ENCODE results near the gene KAZN.

Gene KAZN

GRCh38 chr1:14614341-14614740 lies 15.9 kb downstream of the KAZN start:
- DNase-seq (ENCODE audit: low read depth in 3 of 3): no peak

GRCh38 chr1:14615549-14616218 lies 17.2 kb downstream of the KAZN start:
- DNase-seq (ENCODE audit: low read depth in 3 of 3): no peak

- no peak for DNase-seq (ENCODE audit: low read depth in 3 of 3)
These were observed 18.3 kb downstream of the KAZN start for GRCh38 chr1:14616632-14617396.

DNA sequence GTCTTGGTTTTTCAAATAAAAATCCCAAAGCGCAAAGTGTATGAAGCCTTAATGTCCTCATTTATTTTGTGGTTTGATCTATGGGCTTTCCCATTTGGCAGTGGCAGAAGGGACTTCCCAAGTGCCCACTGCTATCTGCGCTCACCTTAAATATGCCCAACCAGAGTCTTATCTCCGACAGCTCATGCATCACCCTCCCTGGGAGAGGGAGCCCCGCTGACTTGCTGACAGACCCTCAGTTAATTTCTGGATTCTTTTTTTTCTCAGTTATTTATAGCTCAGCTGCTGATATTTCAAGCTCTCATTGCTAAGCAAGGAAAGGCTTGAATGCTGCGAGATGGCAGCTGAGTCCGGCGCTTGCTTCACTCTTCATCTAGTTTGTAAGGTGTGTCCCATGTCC lies 19.3 kb downstream of the KAZN start:
- DNase-seq (ENCODE audit: low read depth in 3 of 3): no peak

GRCh38 chr1:14620941-14621340 lies 22.5 kb downstream of the KAZN start:
- DNase-seq (ENCODE audit: low read depth in 3 of 3): no peak

GRCh38 chr1:14623090-14623489 lies 24.6 kb downstream of the KAZN start:
- no peak for DNase-seq (ENCODE audit: low read depth in 3 of 3)

DNA sequence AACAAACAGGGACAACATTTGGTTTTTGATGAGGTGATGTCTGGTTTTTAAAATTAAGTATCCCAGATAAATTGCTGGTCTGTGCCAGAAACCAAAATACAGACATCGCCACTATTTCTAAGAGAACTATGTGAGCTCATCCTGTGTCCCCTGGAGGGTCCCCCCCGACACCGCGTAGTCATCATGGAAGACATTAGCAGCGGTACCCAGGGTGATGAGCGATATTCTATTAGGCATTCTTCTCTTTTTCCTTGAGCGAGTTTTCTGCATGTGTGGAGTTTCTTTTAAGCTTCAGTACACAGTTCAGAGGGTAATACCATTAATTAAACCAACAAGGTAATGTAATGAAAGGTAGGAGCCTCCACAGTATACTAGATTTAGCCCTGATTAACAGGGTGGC lies 26.5 kb downstream of the KAZN start:
- DNase-seq (ENCODE audit: low read depth in 3 of 3): no peak

DNA sequence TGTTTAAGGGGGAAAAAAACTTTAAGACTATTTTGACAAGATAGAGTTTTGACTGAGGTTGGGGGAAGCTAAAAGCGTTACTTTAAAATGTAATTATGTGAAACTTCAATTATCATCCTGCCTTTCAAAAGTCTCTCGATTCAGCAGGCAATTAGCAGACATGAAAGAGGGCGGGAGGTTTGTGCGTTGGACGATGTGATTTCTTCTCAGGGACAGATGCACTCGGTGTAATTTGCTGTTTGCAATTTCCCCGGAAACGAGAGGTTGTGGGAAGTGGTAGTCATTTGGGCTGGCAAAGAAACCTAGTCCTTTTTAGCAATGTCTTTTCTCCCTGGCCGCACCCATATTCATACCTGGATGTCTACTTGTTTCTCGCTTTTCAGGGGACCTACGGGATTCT lies 27.1 kb downstream of the KAZN start:
- no peak for DNase-seq (ENCODE audit: low read depth in 3 of 3)

DNA sequence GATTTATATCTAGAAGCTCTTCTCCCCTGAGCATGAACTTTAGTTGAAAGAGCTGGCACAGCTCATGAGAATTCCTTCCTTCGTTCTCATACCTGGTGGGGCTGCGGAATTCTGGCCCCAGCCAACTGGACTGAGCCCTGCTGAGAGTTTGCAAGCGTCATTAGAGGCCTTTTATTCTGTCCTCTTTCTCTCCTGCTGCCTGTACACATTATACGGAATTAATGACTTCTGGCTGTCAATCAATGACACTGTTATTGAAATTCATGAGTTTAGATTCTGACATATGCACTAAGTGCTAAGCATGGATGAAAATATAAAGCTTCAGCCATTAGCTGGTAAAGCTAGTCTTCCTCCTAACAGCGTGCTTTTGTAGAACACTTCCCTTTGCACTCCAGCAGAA lies 27.5 kb downstream of the KAZN start:
- no peak for DNase-seq (ENCODE audit: low read depth in 3 of 3)

DNA sequence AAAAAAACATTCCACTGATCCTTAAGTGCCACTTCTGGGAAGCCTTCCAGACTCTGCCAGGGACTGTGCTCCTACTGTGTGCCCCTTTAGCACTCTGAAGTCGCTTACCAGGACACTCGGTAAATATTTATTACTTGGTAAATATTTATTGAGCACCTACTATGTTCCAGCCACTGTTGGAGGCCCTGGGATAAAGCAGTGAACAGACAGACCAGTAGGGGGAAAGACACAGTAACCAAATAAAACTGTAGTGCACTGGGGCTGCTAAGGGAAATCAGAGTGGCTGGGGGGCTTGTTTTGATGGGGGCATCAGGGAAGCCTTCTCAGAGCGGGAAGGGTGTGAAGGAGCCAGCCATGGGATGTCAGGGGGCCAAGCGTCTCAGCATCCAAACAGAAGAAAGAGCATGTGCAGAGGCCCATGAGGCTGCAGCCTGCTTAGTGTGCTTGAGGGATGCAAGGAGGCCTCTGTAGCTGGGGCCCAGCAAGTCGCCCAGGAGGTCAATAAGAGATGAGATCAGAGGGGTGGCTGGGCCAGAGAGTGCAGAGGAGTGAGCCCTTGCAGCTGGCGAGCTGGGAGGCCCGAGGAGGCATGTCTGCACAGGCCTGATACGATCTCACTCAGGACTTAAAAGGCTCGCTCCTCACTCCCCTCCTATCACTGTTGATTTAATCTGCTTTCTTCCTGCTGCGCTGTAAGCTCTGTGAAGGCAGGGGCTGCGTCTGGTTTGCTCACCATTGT lies 28.6 kb downstream of the KAZN start:
- DNase-seq (ENCODE audit: low read depth in 3 of 3): no peak

DNA sequence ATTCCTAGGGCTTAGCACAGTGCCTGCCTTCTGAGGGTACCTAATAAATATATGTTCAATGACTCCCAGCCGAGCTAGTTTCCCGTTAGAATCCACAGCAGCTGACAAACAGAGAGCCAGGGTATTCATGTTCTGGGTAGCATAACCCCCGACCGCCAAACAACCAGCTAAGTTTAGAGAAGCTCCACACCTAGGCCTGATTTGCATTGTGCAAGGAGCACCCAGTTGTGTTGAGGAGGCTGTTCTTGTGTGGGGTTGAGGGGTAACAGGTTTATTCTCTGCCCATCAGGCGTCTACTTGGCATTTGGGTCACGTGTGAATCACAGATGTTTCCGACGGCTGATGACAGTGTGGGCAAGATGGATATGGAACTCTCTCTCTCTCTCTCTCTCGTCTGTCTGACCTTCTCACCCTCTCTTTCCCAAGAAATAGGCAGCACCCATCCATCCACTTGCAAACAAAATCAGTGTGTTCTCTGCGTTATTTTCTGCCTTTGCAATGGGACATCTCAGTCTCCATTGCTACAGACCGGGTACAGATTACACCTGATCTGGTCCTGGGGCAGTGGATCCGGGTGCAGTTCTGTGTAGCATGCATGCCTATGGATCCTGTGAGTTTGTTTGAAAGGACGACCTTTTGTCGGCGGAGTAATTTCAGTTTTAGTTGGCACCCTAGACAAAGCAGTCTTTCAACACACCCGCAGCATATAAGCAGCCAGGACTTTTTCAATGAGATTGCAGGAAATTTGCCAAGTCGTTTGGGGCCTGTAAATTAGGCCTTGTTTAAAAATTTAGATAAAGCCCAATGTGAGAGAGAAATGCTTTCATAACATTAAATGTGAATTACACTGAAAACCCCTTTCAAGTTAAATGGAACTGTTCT lies 29.4 kb downstream of the KAZN start:
- no peak for DNase-seq (ENCODE audit: low read depth in 3 of 3)

DNA sequence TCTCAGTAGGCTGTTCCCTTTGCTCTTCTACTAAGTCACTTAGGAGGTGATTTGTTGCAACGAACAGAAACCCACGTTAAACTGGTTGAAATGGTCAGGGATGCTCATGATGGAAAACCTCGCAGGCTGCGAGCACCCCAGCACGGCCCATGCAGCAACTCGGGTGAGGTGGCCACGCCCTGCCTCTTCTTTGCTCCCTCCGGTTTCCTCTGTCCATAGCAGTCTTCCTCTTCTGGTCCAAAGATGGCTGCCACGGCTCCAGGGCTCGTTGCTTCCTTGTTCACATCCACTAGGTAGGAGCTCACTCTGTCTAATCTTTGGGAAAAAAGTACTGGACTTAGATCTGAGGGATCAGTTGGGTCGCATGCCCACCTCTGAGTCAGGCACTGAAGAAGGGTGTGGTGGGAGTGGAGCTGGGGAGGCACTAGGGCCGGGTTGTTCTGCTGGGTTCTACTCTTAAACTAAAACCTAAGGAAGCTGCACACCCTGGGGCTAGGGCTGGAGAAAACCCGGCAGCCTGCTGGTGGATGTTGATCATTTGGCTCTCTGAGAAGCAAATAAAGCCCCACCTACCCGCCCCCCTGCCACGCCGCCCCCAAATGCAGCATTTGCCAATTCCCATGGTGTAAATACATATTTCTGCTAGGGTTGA lies 31.0 kb downstream of the KAZN start:
- no peak for DNase-seq (ENCODE audit: low read depth in 3 of 3)

DNA sequence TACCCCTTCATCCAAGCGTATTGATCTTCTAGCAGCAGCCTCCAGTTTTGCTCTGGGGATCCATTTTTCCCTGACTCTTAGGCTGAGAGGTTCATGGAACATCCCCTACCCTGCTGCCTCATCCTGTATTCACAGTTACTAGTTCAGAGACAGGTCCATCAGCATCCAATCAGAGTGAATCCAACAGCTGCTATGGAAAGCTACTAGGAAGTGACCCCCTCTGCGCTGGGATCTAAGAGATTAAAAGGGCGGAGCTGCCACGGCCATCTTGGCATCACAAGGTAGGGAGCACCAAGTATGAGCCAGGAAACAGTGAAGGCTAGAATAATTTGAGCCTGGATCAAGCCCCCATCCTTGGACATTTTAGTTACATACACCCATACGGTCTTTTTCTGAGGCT lies 32.5 kb downstream of the KAZN start:
- DNase-seq (ENCODE audit: low read depth in 3 of 3): no peak

DNA sequence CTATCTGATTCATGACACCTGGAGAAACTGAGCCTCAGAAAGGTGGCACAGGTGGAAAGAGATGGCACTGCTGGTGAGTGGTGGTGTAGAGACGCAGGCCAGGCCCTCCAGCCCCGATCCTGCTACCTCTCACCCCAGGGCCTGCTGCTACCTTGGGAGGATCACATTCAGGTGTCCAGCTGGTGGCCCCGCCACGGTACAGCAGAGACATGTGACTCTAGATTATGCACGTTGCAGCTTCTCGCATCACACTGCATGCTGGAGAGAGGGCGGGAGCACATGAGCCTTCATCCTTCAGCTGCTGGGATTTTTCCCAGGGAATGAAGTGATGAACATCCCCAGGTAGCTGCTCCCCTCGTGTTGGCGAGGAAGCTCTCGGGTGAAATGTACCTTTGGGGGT lies 32.9 kb downstream of the KAZN start:
- no peak for DNase-seq (ENCODE audit: low read depth in 3 of 3)

GRCh38 chr1:14634486-14634885 lies 36.0 kb downstream of the KAZN start:
- no peak for DNase-seq (ENCODE audit: low read depth in 3 of 3)

- DNase-seq (ENCODE audit: low read depth in 3 of 3): no peak
These were observed 36.9 kb downstream of the KAZN start for GRCh38 chr1:14635421-14635820.

DNA sequence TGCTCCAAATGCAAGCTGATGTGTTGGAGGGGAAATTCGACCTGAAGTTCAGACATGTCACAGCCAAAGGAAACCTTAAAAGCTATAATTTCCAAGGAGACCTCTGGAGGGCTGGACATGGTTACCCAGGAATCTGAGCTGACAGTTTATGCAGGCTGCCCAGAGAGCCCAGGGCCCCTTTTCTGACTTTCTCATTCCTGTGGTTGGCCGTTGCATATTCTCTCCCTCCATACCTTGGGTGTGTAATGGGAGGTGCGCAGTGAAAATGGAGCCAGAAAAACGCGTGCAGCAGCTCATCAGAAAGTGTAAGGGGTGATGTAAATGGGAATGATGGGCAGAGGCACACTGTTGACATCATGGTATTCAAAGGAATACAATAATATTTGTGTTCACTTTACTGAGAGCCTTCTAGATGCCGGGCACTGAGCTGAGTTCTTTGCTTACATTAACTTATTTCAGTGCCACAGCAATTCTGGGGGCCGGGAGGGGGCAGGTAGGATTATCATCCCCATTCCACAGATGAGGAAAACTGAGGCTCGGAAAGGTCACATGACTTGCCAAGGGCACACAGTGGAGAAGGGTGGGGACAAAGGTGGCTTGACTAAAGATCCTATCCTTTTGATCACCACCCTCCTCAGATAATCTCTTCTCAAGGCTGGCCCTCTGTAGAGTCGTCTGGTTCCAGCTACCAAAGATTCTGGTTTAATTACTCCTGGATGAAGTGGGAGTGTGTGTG lies 38.6 kb downstream of the KAZN start:
- DNase-seq (ENCODE audit: low read depth in 3 of 3): no peak

GRCh38 chr1:14639291-14640050 lies 41.0 kb downstream of the KAZN start:
- DNase-seq (ENCODE audit: low read depth in 3 of 3): no peak

DNA sequence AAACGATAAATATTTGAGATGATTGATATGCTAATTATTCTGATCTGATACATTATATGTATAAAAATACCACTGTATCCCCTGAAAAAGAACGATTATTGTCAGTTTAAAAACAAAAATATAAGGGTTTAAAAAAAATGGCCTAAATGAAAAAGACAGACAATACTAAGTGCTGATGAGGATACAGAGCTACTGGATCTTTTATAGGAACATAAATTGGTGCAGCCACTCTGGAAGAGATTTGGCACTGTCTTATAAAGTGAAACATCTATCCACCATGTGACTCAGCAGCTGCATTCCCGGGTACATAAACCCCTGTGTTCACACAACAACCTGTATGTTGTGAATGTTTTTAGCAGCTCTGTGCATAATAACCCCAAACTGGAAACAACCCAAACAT lies 44.2 kb downstream of the KAZN start:
- no peak for DNase-seq (ENCODE audit: low read depth in 3 of 3)

DNA sequence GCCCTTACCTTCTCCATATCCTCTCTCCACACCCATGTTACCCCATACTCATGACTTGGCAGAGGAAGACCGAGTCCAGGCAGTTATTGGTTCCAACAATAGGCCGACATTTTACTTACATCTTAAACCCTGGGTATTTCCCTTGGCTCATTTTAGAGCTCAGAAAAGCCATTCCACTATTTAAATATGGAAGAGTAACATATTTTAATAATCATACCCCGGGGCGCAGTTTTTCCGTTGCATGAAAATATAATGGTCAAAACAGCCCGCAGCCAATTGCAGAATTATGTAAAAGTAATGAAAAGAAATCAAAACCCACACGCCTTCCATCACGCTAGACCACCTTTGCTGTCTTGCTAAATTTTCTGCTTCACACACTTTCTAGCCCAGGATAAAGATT lies 48.5 kb downstream of the KAZN start:
- DNase-seq (ENCODE audit: low read depth in 3 of 3): no peak

Data from stimulated activated CD4-positive, alpha-beta T cell treated with anti-CD3 and anti-CD28 coated beads, TNF-alpha, amount 100 ng/mL, for 24 hours (primary cell).